T-cell (primary cell): Measurements from ENCODE around the gene GGCX. TPM values are rescaled to one million over a fixed set of nuclear protein-coding genes. Genes with fewer than 3 reads are reported as not detected.

Source experiments
- ATAC-seq, 4 experiments: fragments of 200-7000 bp in 3 of 4; fragments of 150-1000 bp in 1 of 4; cut with Tn5 transposase; replicated peaks in 1 of 4; 1 replicate in 3 of 4; 2 replicates in 1 of 4; pipeline ENCODE4 v1.10.0; 2021; ENCODE audit warnings: moderate library complexity in 3 of 4, mild to moderate bottlenecking in 2 of 4, moderate number of reproducible peaks in 1 of 4
- CTCF ChIA-PET, 2 donors: fragments of 300-600 bp; sonication (Branson Sonifier 250); formaldehyde crosslinking; loops; one replicate each; lab custom pipeline; 2022; ENCODE audit warnings: antibody characterized with exemption in 2 of 2; lab: Charles Lee
- POLR2A ChIA-PET, 2 donors: fragments of 300-600 bp; sonication (Branson Sonifier 250); formaldehyde crosslinking; loops; one replicate each; lab custom pipeline; 2022; ENCODE audit warnings: antibody characterized with exemption in 2 of 2; lab: Charles Lee
- DNase-seq, 35 experiments: peaks; one replicate each; pipeline versions ENCODE4 v3.0.0 to v3.0.0-alpha.2; 2013 to 2023
- H3K27ac ChIP-seq: one replicate; pipeline ENCODE4 v1.5.1; 2013; ENCODE audit warnings: low read length
- H3K27me3 ChIP-seq, 2 experiments: replicated peaks in 1 of 2; 1 replicate in 1 of 2; 2 replicates in 1 of 2; pipeline versions ENCODE4 v1.6.1 to v1.7.0; 2013; ENCODE audit warnings: low read length in 1 of 2, mixed read lengths in 1 of 2; ENCODE audit not compliant: control insufficient read depth in 2 of 2, insufficient read depth in 2 of 2; ENCODE audit errors: extremely low read depth in 1 of 2
- H3K36me3 ChIP-seq, 2 donors: 1 replicate in 1 of 2; 2 replicates in 1 of 2; pipeline versions ENCODE4 v1.6.1 to v1.7.0; 2013; ENCODE audit warnings: low read length in 1 of 2; ENCODE audit not compliant: control insufficient read depth in 2 of 2, insufficient read depth in 1 of 2; ENCODE audit errors: extremely low read depth in 1 of 2
- H3K4me1 ChIP-seq, 2 experiments: 1 replicate in 1 of 2; 2 replicates in 1 of 2; pipeline versions ENCODE4 v1.6.1 to v1.7.0; 2013; ENCODE audit warnings: low read length in 2 of 2, mixed read lengths in 1 of 2; ENCODE audit not compliant: insufficient read depth in 2 of 2, control insufficient read depth in 1 of 2; ENCODE audit errors: extremely low read depth in 1 of 2
- H3K4me3 ChIP-seq, 2 donors: 1 replicate in 1 of 2; 2 replicates in 1 of 2; pipeline versions ENCODE4 v1.5.1 to v1.7.0; 2013; ENCODE audit warnings: mild to moderate bottlenecking in 2 of 2, low read length in 1 of 2, moderate library complexity in 1 of 2; ENCODE audit not compliant: control insufficient read depth in 1 of 2; ENCODE audit errors: extremely low read depth in 1 of 2
- H3K9me3 ChIP-seq: 2 replicates; pipeline ENCODE4 v1.7.0; 2013
- H3K27ac Mint-ChIP-seq, 2 donors: one replicate each; pipeline ENCODE4 v1.8.0; 2020 to 2021; ENCODE audit warnings: mild to moderate bottlenecking in 2 of 2, mixed read lengths in 2 of 2
- H3K27me3 Mint-ChIP-seq, 2 donors: one replicate each; pipeline ENCODE4 v1.8.0; 2021 to 2022; ENCODE audit warnings: mixed read lengths in 2 of 2
- H3K36me3 Mint-ChIP-seq: one replicate; pipeline ENCODE4 v1.8.0; 2021; ENCODE audit warnings: mixed read lengths
- H3K4me1 Mint-ChIP-seq, 3 donors: one replicate each; pipeline ENCODE4 v1.8.0; 2020 to 2022; ENCODE audit warnings: mixed read lengths in 3 of 3, mild to moderate bottlenecking in 1 of 3
- H3K4me3 Mint-ChIP-seq, 3 donors: one replicate each; pipeline ENCODE4 v1.8.0; 2020 to 2022; ENCODE audit warnings: mild to moderate bottlenecking in 3 of 3, mixed read lengths in 3 of 3, moderate library complexity in 3 of 3
- H3K9me3 Mint-ChIP-seq, 3 donors: one replicate each; pipeline ENCODE4 v1.8.0; 2020 to 2022; ENCODE audit warnings: mixed read lengths in 3 of 3
- WGBS: methylation state at CpG from one replicate; pipeline ENCODE4 v1.1.5; 2013; ENCODE audit warnings: missing lambda C conversion rate; ENCODE audit not compliant: insufficient coverage; 5-methylcytosine and 5-hydroxymethylcytosine counted together
- total RNA-seq, 35 experiments: library from RNA in 6 of 35; stranded (reverse) in 6 of 35; fragments of 120-200 nt in 1 of 35; gene quantifications; one replicate each; pipeline versions ENCODE4 v1.2.1 to v1.2.4 and lab custom pipeline; 2013 to 2026

GGCX gene
- total RNA-seq, 5 donors from 2014 or later (not counting 1 experiment from before 2014, with no cell fraction given) = 20.4 to 29.7 (median 25.7) TPM

- ChIA-PET CTCF (no interaction called here), POLR2A (interaction anchor here in 1 of 2 donors (0.6 kb wide), 1 partner anchor 192 kb away, joined by 3 read pairs; no protein-coding TSS in a partner anchor)
- H3K4me1 Mint-ChIP-seq = peaks cover 40 to 47% (median 46%) of the 10 kb centered on the region in 3 donors
- peaks cover 3% of the 10 kb centered on the region for H3K36me3 Mint-ChIP-seq
- H3K4me3 ChIP-seq = no peak overlapping the region
- H3K27ac Mint-ChIP-seq = peak overlapping the region in 1 of 2 donors; percentile 91
- H3K27ac ChIP-seq = no peak overlapping the region
- H3K4me1 ChIP-seq = peaks cover 13 to 54% of the 10 kb centered on the region in 2 experiments
- H3K9me3 Mint-ChIP-seq = no peaks in the 10 kb centered on the region
- no peak overlapping the region for H3K4me3 Mint-ChIP-seq
- H3K36me3 ChIP-seq = peaks cover 5 to 18% of the 10 kb centered on the region in 2 donors
- 66% methylated on average over 17 of the region's 17 CpGs for WGBS
- no peaks in the 10 kb centered on the region for H3K9me3 ChIP-seq
- ATAC-seq (no peak), DNase-seq (no peak)
- H3K27me3 Mint-ChIP-seq = no peaks in the 10 kb centered on the region
- no peaks in the 10 kb centered on the region for H3K27me3 ChIP-seq
These were observed 38.4 kb upstream of the GGCX start for GRCh38 chr2:85599468-85600234.

- H3K9me3 Mint-ChIP-seq = no peaks in the 10 kb centered on the region
- ATAC-seq = no peak
- peaks cover 3% of the 10 kb centered on the region for H3K36me3 Mint-ChIP-seq
- Histone ChIP-seq H3K4me3 (no peak overlapping the region), H3K9me3 (no peaks in the 10 kb centered on the region), H3K27ac (no peak overlapping the region), H3K4me1 (peaks cover 17 to 52% of the 10 kb centered on the region in 2 experiments), H3K27me3 (no peaks in the 10 kb centered on the region), H3K36me3 (peaks cover 5 to 18% of the 10 kb centered on the region in 2 donors)
- CTCF ChIA-PET = no interaction called here
- H3K27me3 Mint-ChIP-seq = no peaks in the 10 kb centered on the region
- no peak overlapping the region for H3K4me3 Mint-ChIP-seq
- WGBS = 93% methylated on average over 2 of the region's 14 CpGs
- DNase-seq = no peak
- POLR2A ChIA-PET = interaction anchor here in 1 of 2 donors (0.6 kb wide), 1 partner anchor 191 kb away, joined by 3 read pairs; no protein-coding TSS in a partner anchor
- H3K4me1 Mint-ChIP-seq = peaks cover 42 to 50% (median 48%) of the 10 kb centered on the region in 3 donors
- peak overlapping the region in 1 of 2 donors; percentile 2 for H3K27ac Mint-ChIP-seq
These were observed 37.5 kb upstream of the GGCX start for GRCh38 chr2:85598594-85599340.

GRCh38 chr2:85597241-85597640, 35.9 kb upstream of the GGCX start:
- H3K4me3 ChIP-seq = no peak overlapping the region
- no peak for DNase-seq
- no peaks in the 10 kb centered on the region for H3K9me3 Mint-ChIP-seq
- H3K36me3 ChIP-seq = peaks cover 5 to 18% of the 10 kb centered on the region in 2 donors
- ATAC-seq = no peak
- peak overlapping the region; percentile 99 for H3K4me3 Mint-ChIP-seq
- H3K36me3 Mint-ChIP-seq = peaks cover 3% of the 10 kb centered on the region
- H3K27ac ChIP-seq = no peak overlapping the region
- ChIA-PET CTCF (interaction anchor here in 1 of 2 donors (1.6 kb wide), 1 partner anchor 39 kb away, joined by 3 read pairs; no protein-coding TSS in a partner anchor), POLR2A (interaction anchor here (0.6 kb wide), 2 partner anchors 10 to 32 kb away, joined by 3 read pairs; no protein-coding TSS in a partner anchor)
- WGBS = no CpG with 5 or more reads among the region's 5 CpGs
- H3K4me1 ChIP-seq = peaks cover 15 to 42% of the 10 kb centered on the region in 2 experiments
- peaks cover 32 to 43% (median 41%) of the 10 kb centered on the region in 3 donors for H3K4me1 Mint-ChIP-seq
- H3K27me3 Mint-ChIP-seq = no peaks in the 10 kb centered on the region
- H3K27ac Mint-ChIP-seq = peak overlapping the region in 1 of 2 donors; percentile 57
- no peaks in the 10 kb centered on the region for H3K9me3 ChIP-seq
- H3K27me3 ChIP-seq = no peaks in the 10 kb centered on the region

- no peak for DNase-seq
- Mint-ChIP-seq H3K36me3 (peaks cover 3% of the 10 kb centered on the region), H3K9me3 (no peaks in the 10 kb centered on the region), H3K27me3 (no peaks in the 10 kb centered on the region), H3K27ac (peak overlapping the region; percentile 57 to 74), H3K4me1 (peaks cover 32 to 40% (median 39%) of the 10 kb centered on the region in 3 donors), H3K4me3 (peak overlapping the region; percentile 99)
- no CpG with 5 or more reads among the region's 3 CpGs for WGBS
- no peaks in the 10 kb centered on the region for H3K9me3 ChIP-seq
- peaks cover 12 to 36% of the 10 kb centered on the region in 2 experiments for H3K4me1 ChIP-seq
- peaks cover 5 to 18% of the 10 kb centered on the region in 2 donors for H3K36me3 ChIP-seq
- POLR2A ChIA-PET = interaction anchor here (0.6 kb wide), 2 partner anchors 19 to 32 kb away, joined by 3 to 6 read pairs; no protein-coding TSS in a partner anchor
- H3K27me3 ChIP-seq = no peaks in the 10 kb centered on the region
- ATAC-seq = no peak
- H3K27ac ChIP-seq = no peak overlapping the region
- H3K4me3 ChIP-seq = peak overlapping the region; percentile 92 to 95
- CTCF ChIA-PET = interaction anchor here in 1 of 2 donors (0.5 to 1.6 kb wide), 2 partner anchors 40 to 107 kb away, joined by 3 read pairs; no protein-coding TSS in a partner anchor
These were observed 35.3 kb upstream of the GGCX start for GRCh38 chr2:85596486-85597143.

GRCh38 chr2:85596026-85596333, 34.7 kb upstream of the GGCX start:
- no peaks in the 10 kb centered on the region for H3K27me3 Mint-ChIP-seq
- Histone ChIP-seq H3K27ac (peak overlapping the region; percentile 75), H3K4me3 (peak overlapping the region; percentile 92 to 95), H3K36me3 (peaks cover 5 to 18% of the 10 kb centered on the region in 2 donors), H3K27me3 (no peaks in the 10 kb centered on the region), H3K4me1 (peaks cover 12 to 33% of the 10 kb centered on the region in 2 experiments), H3K9me3 (no peaks in the 10 kb centered on the region)
- ATAC-seq (peak in 3 of 4 experiments; percentile 3 to 10 (median 6)), DNase-seq (no peak)
- WGBS = 1% methylated on average over 8 of the region's 10 CpGs
- POLR2A ChIA-PET = interaction anchor here (0.5 to 2.2 kb wide), 5 partner anchors 8 to 1137 kb away, joined by 3 to 15 read pairs (median 4); partner anchors contain the start of gene C2orf68 (in 1 of the 2)
- peaks cover 3% of the 10 kb centered on the region for H3K36me3 Mint-ChIP-seq
- no peaks in the 10 kb centered on the region for H3K9me3 Mint-ChIP-seq
- H3K4me3 Mint-ChIP-seq = peak overlapping the region; percentile 99
- H3K4me1 Mint-ChIP-seq = peaks cover 32 to 38% (median 38%) of the 10 kb centered on the region in 3 donors
- CTCF ChIA-PET = interaction anchor here in 1 of 2 donors (0.6 to 1.6 kb wide), 4 partner anchors 41 to 190 kb away, joined by 3 to 5 read pairs (median 4); no protein-coding TSS in a partner anchor
- peak overlapping the region; percentile 98 to 99 for H3K27ac Mint-ChIP-seq
